Rectal smooth muscle tissue (tissue), 1 donor: Measurements from ENCODE around the gene CD53.

Experiments used
- H3K27ac ChIP-seq: one replicate; pipeline ENCODE4 v1.7.0; 2013; ENCODE audit warnings: low read depth, low read length, inconsistent platforms
- H3K27me3 ChIP-seq: one replicate; pipeline ENCODE4 v1.7.0; 2013; ENCODE audit warnings: low read length; ENCODE audit not compliant: control insufficient read depth, insufficient read depth
- H3K36me3 ChIP-seq: one replicate; pipeline ENCODE4 v1.7.0; 2013; ENCODE audit warnings: low read length; ENCODE audit not compliant: control insufficient read depth, insufficient read depth
- H3K4me1 ChIP-seq: one replicate; pipeline ENCODE4 v1.7.0; 2013; ENCODE audit warnings: low read length; ENCODE audit not compliant: control insufficient read depth, insufficient read depth
- H3K4me3 ChIP-seq: one replicate; pipeline ENCODE4 v1.7.0; 2013; ENCODE audit warnings: low read length
- H3K9ac ChIP-seq: one replicate; pipeline ENCODE4 v1.7.0; 2013; ENCODE audit warnings: low read length

The CD53 gene

DNA sequence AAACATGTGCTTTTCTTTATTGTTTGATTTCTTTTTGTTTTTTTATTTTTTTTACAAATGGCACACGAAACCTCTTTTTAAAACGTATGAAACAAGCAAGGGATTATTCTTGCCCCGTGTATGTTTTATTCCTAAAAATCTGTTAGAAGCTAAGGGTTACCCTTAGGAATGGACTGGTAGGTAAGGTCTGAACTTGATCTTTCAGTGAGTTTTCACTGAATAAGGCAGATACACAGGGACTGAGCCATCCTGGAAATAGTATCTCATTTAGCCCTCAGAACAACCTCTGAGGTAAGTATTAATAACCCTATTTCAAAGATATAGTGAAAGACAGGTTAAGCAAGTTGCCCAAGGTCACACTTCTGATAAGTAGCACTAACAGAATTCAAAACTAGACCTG lies 6.0 kb downstream of the CD53 start:
- no peak overlapping the region for H3K9ac ChIP-seq

GRCh38 chr1:110879758-110880606 lies 7.0 kb downstream of the CD53 start:
- Histone ChIP-seq H3K27ac (no peak overlapping the region), H3K4me1 (no peaks in the 10 kb centered on the region), H3K36me3 (no peaks in the 10 kb centered on the region), H3K4me3 (no peak overlapping the region), H3K9ac (no peak overlapping the region), H3K27me3 (no peaks in the 10 kb centered on the region)

More for the DNA sequence above, 6.0 kb downstream of the CD53 start:
- Histone ChIP-seq H3K36me3 (no peaks in the 10 kb centered on the region), H3K27me3 (no peaks in the 10 kb centered on the region), H3K4me1 (no peaks in the 10 kb centered on the region), H3K4me3 (no peak overlapping the region), H3K27ac (no peak overlapping the region)

GRCh38 chr1:110880708-110881374 lies 7.9 kb downstream of the CD53 start:
- Histone ChIP-seq H3K9ac (no peak overlapping the region), H3K4me3 (no peak overlapping the region), H3K27ac (no peak overlapping the region), H3K27me3 (no peaks in the 10 kb centered on the region), H3K4me1 (no peaks in the 10 kb centered on the region), H3K36me3 (no peaks in the 10 kb centered on the region)

GRCh38 chr1:110888049-110888448 lies 15.1 kb downstream of the CD53 start:
- H3K36me3 ChIP-seq: no peaks in the 10 kb centered on the region
- no peak overlapping the region for H3K27ac ChIP-seq
- H3K4me1 ChIP-seq: no peaks in the 10 kb centered on the region
- no peak overlapping the region for H3K4me3 ChIP-seq
- H3K27me3 ChIP-seq: no peaks in the 10 kb centered on the region
- H3K9ac ChIP-seq: no peak overlapping the region

- Histone ChIP-seq H3K4me3 (no peak overlapping the region), H3K36me3 (no peaks in the 10 kb centered on the region), H3K9ac (no peak overlapping the region), H3K4me1 (no peaks in the 10 kb centered on the region), H3K27ac (no peak overlapping the region), H3K27me3 (no peaks in the 10 kb centered on the region)
Observed at GRCh38 chr1:110888641-110889040, 15.7 kb downstream of the CD53 start.

GRCh38 chr1:110890474-110891196 lies 17.7 kb downstream of the CD53 start:
- H3K27me3 ChIP-seq: no peaks in the 10 kb centered on the region
- no peak overlapping the region for H3K27ac ChIP-seq
- no peak overlapping the region for H3K4me3 ChIP-seq
- H3K4me1 ChIP-seq: no peaks in the 10 kb centered on the region
- H3K9ac ChIP-seq: no peak overlapping the region
- H3K36me3 ChIP-seq: no peaks in the 10 kb centered on the region

- Histone ChIP-seq H3K36me3 (no peaks in the 10 kb centered on the region), H3K9ac (no peak overlapping the region), H3K27ac (no peak overlapping the region), H3K4me3 (no peak overlapping the region), H3K27me3 (no peaks in the 10 kb centered on the region), H3K4me1 (no peaks in the 10 kb centered on the region)
Observed at GRCh38 chr1:110893908-110894490, 21.1 kb downstream of the CD53 start.

DNA sequence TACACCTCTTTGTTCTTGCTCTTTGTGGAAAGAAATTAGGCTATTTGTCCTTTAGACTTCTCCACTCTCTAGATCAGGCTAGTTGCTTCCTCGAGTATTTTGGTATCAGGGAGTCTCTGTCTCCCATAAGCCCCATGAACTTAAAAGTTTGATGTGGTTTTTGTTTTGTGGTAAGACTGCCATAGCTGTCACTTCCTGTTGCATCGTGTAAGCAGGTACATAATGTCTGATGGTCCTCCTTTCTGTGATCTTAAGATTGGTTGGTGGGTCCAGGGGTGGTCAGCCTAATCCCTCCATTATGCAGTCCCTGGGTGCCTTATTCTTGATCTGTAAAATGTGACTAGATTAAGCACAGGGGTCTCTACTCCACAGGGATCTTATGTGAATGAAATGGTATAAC lies 23.1 kb downstream of the CD53 start:
- Histone ChIP-seq H3K27me3 (no peaks in the 10 kb centered on the region), H3K9ac (no peak overlapping the region), H3K27ac (no peak overlapping the region), H3K4me3 (no peak overlapping the region), H3K36me3 (no peaks in the 10 kb centered on the region), H3K4me1 (no peaks in the 10 kb centered on the region)

- no peak overlapping the region for H3K9ac ChIP-seq
- H3K27me3 ChIP-seq: no peaks in the 10 kb centered on the region
- no peaks in the 10 kb centered on the region for H3K4me1 ChIP-seq
- H3K27ac ChIP-seq: no peak overlapping the region
- no peak overlapping the region for H3K4me3 ChIP-seq
- no peaks in the 10 kb centered on the region for H3K36me3 ChIP-seq
Observed at GRCh38 chr1:110897681-110898080, 24.7 kb downstream of the CD53 start.

DNA sequence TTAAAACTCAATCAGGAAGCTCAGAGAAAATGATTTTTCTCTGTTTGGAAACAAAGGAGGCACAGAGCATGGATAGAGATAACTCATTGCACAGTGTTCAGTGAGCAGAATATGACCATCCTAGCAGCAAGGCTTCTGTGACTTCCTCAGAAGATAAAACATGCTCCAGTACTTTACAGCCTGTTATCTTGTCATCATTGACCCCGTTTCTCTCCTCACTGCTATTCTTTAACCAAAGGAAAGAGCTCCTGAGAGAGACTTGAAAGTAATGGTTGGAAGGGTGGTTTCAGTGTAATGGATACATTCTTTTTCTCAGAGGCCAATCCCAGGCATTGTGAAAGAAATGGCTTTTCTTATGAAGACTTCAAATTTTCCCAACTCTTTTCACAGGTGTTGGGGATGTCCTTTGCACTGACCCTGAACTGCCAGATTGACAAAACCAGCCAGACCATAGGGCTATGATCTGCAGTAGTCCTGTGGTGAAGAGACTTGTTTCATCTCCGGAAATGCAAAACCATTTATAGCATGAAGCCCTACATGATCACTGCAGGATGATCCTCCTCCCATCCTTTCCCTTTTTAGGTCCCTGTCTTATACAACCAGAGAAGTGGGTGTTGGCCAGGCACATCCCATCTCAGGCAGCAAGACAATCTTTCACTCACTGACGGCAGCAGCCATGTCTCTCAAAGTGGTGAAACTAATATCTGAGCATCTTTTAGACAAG lies 25.9 kb downstream of the CD53 start:
- H3K27ac ChIP-seq: no peak overlapping the region

DNA sequence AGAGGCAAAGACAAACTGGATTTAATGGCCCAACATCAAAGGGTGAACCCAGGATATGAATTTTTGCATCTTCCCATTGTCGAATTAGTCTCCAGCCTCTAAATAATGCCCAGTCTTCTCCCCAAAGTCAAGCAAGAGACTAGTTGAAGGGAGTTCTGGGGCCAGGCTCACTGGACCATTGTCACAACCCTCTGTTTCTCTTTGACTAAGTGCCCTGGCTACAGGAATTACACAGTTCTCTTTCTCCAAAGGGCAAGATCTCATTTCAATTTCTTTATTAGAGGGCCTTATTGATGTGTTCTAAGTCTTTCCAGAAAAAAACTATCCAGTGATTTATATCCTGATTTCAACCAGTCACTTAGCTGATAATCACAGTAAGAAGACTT lies 26.5 kb downstream of the CD53 start:
- no peak overlapping the region for H3K4me3 ChIP-seq
- H3K36me3 ChIP-seq: no peaks in the 10 kb centered on the region
- no peaks in the 10 kb centered on the region for H3K27me3 ChIP-seq
- no peaks in the 10 kb centered on the region for H3K4me1 ChIP-seq
- no peak overlapping the region for H3K27ac ChIP-seq
- no peak overlapping the region for H3K9ac ChIP-seq

More for the DNA sequence above, 25.9 kb downstream of the CD53 start:
- Histone ChIP-seq H3K36me3 (no peaks in the 10 kb centered on the region), H3K9ac (no peak overlapping the region), H3K4me3 (no peak overlapping the region), H3K4me1 (no peaks in the 10 kb centered on the region), H3K27me3 (no peaks in the 10 kb centered on the region)
